ENCODE data around the gene CEACAM16.
A peak's percentile ranks its signal among the peaks of the same experiment; 100 is the strongest.

The CEACAM16 gene

DNA sequence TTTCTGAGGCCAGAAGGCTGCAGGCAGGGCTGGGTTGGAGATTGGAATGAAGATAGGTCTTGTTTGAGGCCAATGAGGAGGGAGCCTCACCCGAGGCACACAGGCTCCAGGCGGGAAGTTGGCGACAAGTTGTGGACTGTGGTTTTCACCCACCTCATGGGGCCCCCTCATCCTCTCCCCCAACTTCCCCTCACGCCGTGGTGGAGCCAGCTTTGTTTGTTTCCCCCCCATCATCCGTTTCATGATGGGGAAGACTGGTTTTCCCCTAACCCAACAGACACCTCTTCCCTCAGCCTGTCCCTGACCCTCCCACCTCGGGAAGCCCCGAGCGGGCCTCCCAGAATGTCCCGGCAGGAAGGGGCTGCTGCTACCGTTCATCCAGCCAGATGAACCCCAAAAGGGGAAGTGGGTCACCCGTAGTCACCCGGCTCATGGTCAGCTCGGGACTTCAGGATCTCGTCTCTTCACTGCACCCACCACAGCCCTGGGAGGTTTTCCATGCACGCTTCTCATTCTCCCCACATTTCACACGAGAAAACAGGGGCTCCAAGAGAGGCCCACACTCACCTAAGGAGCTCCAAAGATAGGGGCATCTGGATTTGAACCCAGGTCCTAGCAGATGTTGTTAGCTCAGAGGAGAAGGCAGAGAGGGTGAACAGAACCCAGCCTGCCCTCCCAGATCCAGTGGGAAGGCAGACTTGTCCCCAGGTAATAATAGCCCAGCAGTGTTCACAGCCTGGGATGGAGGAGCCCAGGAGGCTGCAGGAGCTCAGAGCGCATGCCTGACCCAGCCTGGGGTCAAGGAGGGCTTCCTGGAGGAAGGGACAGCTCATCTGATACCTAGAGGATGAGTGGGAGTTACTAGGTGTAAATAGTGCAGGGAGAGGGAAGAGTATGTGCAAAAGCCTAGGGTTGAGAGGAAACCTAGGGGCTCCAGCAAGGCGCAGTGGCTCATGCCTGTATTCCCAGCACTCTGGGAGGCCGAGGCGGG is 23.5 kb downstream of the CEACAM16 start:
- peak; percentile 85 to 94 for DNase-seq (ENCODE audit: low read depth in 1 of 2, low spot score in 1 of 2)
- TF ChIP-seq, protein P1, sequence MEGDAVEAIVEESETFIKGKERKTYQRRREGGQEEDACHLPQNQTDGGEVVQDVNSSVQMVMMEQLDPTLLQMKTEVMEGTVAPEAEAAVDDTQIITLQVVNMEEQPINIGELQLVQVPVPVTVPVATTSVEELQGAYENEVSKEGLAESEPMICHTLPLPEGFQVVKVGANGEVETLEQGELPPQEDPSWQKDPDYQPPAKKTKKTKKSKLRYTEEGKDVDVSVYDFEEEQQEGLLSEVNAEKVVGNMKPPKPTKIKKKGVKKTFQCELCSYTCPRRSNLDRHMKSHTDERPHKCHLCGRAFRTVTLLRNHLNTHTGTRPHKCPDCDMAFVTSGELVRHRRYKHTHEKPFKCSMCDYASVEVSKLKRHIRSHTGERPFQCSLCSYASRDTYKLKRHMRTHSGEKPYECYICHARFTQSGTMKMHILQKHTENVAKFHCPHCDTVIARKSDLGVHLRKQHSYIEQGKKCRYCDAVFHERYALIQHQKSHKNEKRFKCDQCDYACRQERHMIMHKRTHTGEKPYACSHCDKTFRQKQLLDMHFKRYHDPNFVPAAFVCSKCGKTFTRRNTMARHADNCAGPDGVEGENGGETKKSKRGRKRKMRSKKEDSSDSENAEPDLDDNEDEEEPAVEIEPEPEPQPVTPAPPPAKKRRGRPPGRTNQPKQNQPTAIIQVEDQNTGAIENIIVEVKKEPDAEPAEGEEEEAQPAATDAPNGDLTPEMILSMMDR (IDR thresholded peaks at IDR 0.05; ENCODE audit: insufficient read depth, low read length): no peak
- TF ChIP-seq, protein P2, sequence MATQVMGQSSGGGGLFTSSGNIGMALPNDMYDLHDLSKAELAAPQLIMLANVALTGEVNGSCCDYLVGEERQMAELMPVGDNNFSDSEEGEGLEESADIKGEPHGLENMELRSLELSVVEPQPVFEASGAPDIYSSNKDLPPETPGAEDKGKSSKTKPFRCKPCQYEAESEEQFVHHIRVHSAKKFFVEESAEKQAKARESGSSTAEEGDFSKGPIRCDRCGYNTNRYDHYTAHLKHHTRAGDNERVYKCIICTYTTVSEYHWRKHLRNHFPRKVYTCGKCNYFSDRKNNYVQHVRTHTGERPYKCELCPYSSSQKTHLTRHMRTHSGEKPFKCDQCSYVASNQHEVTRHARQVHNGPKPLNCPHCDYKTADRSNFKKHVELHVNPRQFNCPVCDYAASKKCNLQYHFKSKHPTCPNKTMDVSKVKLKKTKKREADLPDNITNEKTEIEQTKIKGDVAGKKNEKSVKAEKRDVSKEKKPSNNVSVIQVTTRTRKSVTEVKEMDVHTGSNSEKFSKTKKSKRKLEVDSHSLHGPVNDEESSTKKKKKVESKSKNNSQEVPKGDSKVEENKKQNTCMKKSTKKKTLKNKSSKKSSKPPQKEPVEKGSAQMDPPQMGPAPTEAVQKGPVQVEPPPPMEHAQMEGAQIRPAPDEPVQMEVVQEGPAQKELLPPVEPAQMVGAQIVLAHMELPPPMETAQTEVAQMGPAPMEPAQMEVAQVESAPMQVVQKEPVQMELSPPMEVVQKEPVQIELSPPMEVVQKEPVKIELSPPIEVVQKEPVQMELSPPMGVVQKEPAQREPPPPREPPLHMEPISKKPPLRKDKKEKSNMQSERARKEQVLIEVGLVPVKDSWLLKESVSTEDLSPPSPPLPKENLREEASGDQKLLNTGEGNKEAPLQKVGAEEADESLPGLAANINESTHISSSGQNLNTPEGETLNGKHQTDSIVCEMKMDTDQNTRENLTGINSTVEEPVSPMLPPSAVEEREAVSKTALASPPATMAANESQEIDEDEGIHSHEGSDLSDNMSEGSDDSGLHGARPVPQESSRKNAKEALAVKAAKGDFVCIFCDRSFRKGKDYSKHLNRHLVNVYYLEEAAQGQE (IDR thresholded peaks at IDR 0.05; ENCODE audit: insufficient replicate concordance, low read depth): peak; percentile 51
- TF ChIP-seq POLR2AphosphoS5 (IDR thresholded peaks at IDR 0.05; ENCODE audit: low read depth) (peak; percentile 86), GABPA (IDR thresholded peaks at IDR 0.05; ENCODE audit: low read depth) (peak; percentile 43; the same call in 1 of the 2 replicates), SPI1 (IDR thresholded peaks at IDR 0.05; ENCODE audit: borderline replicate concordance, low read depth) (peak; percentile 93)
- no peaks in the 10 kb centered on the region for H3K27me3 ChIP-seq (ENCODE audit: insufficient read depth, poor library complexity, severe bottlenecking)
- H3K27ac ChIP-seq (replicated peaks): peak overlapping the region; percentile 61
- no peak overlapping the region for H3K4me3 ChIP-seq (replicated peaks; ENCODE audit: insufficient read depth, low read length)

DNA sequence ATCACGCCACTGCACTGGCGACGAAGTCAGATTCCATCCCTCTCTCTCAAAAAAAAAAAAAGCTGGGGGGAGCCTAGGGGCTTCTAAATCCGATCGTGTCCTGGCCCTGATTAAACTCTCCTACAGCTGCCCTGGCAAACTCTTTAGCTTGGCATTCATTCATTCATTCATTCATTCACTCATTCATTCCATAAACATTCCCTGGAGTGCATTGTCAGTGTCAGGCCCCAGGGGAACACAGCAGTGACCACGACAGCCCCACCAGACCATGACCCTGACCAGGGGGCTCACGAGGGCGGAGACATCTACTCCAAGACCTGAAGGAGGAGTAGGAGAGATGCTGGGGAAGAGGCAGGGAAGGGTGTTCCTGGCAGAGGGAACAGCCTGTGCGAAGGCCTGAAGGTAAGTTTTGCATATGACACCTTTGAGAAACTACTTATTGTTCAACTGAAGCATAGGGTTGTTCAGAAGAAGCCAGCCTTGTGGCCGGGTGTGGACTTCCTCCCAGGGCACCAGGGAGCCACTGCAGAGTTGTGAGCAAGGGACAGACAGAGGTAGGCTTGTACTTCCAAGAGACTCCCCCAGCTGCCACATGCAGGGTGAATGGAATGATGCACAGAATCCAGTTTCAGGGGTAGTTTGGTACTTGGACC is 24.5 kb downstream of the CEACAM16 start:
- DNase-seq (ENCODE audit: low read depth in 1 of 2, low spot score in 1 of 2): peak in 1 of 2 experiments; percentile 78
- TF ChIP-seq, protein P1 (IDR thresholded peaks at IDR 0.05; ENCODE audit: insufficient read depth, low read length): no peak
- TF ChIP-seq SPI1 (IDR thresholded peaks at IDR 0.05; ENCODE audit: borderline replicate concordance, low read depth): peak; percentile 83
- TF ChIP-seq GABPA (IDR thresholded peaks at IDR 0.05; ENCODE audit: low read depth): no peak
- TF ChIP-seq, protein P2 (IDR thresholded peaks at IDR 0.05; ENCODE audit: insufficient replicate concordance, low read depth): no peak
- no peak for TF ChIP-seq POLR2AphosphoS5 (IDR thresholded peaks at IDR 0.05; ENCODE audit: low read depth)
- no peak overlapping the region for H3K4me3 ChIP-seq (replicated peaks; ENCODE audit: insufficient read depth, low read length)
- peak overlapping the region; percentile 25 for H3K27ac ChIP-seq (replicated peaks)
- H3K27me3 ChIP-seq (ENCODE audit: insufficient read depth, poor library complexity, severe bottlenecking): no peaks in the 10 kb centered on the region

DNA sequence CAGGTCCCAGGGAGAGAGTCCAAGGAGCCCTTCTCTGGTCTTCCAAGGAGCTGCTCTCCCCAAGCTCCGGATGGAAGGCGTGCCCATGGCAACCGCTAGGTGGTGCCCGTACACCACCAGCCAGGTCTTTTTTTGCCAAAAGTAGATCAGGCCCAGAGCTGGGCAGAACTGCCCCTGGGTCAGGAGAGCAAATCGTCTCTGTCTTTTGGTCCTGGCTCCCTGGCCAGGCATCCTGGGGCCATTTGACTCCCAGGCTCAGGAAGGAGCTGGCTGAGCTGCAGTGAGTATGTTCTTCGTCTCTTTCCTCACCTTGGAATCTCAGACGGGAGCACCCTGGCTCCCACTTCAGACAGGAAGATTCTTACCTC is 25.0 kb downstream of the CEACAM16 start:
- DNase-seq (ENCODE audit: low read depth in 1 of 2, low spot score in 1 of 2): peak in 1 of 2 experiments; percentile 82
- peak overlapping the region; percentile 25 for H3K27ac ChIP-seq (replicated peaks)
- H3K4me3 ChIP-seq (replicated peaks; ENCODE audit: insufficient read depth, low read length): no peak overlapping the region
- H3K27me3 ChIP-seq (ENCODE audit: insufficient read depth, poor library complexity, severe bottlenecking): no peaks in the 10 kb centered on the region
- TF ChIP-seq GABPA (IDR thresholded peaks at IDR 0.05; ENCODE audit: low read depth): no peak
- TF ChIP-seq, protein P1 (IDR thresholded peaks at IDR 0.05; ENCODE audit: insufficient read depth, low read length): peak; percentile 96
